Fibroblast of lung (primary cell): ENCODE measurements around the gene SPA17. TPM values are rescaled to one million over a fixed set of nuclear protein-coding genes. Genes with fewer than 3 reads are reported as not detected.

ENCODE experiments used
- DNase-seq, 2 donors: peaks; one replicate each; pipeline versions ENCODE4 v3.0.0 to v3.0.0-alpha.2; 2010; ENCODE audit warnings: low read depth in 2 of 2
- H2AFZ ChIP-seq: 2 replicates; pipeline ENCODE4 v1.5.1; 2012; ENCODE audit warnings: low read length, control low read depth, inconsistent platforms
- H3K27ac ChIP-seq: 2 replicates; pipeline ENCODE4 v1.5.1; 2011; ENCODE audit warnings: low read length, control low read depth; ENCODE audit not compliant: insufficient read depth
- H3K27me3 ChIP-seq: 2 replicates; pipeline ENCODE4 v1.5.1; 2011; ENCODE audit warnings: mild to moderate bottlenecking, low read length; ENCODE audit not compliant: control insufficient read depth, insufficient read depth
- H3K36me3 ChIP-seq: 2 replicates; pipeline ENCODE4 v1.5.1; 2011; ENCODE audit warnings: low read length; ENCODE audit not compliant: control insufficient read depth, insufficient read depth
- H3K4me1 ChIP-seq: 2 replicates; pipeline ENCODE4 v1.5.1; 2011; ENCODE audit warnings: low read length; ENCODE audit not compliant: control insufficient read depth, insufficient read depth; ENCODE audit errors: extremely low read depth
- H3K4me2 ChIP-seq: 2 replicates; pipeline ENCODE4 v1.5.1; 2011; ENCODE audit warnings: low read length, control low read depth; ENCODE audit not compliant: insufficient read depth; ENCODE audit errors: extremely low read depth
- H3K4me3 ChIP-seq, 4 experiments: fragments of 200-600 bp in 1 of 4; sonication (generic) in 1 of 4; replicated peaks in 1 of 4; 2 replicates each; pipeline ENCODE4 v1.5.1; 2011 to 2016; ENCODE audit warnings: low read length in 4 of 4, low read depth in 3 of 4, mild to moderate bottlenecking in 3 of 4, control low read depth in 2 of 4, inconsistent platforms in 1 of 4, mixed read lengths in 1 of 4; ENCODE audit not compliant: insufficient read depth in 1 of 4; ENCODE audit errors: control extremely low read depth in 1 of 4
- H3K79me2 ChIP-seq: 2 replicates; pipeline ENCODE4 v1.5.1; 2012; ENCODE audit warnings: mild to moderate bottlenecking, low read length, inconsistent platforms; ENCODE audit not compliant: control insufficient read depth, insufficient read depth
- H3K9ac ChIP-seq: 2 replicates; pipeline ENCODE4 v1.5.1; 2011; ENCODE audit warnings: mild to moderate bottlenecking, low read length, control low read depth; ENCODE audit not compliant: insufficient read depth
- H3K9me3 ChIP-seq: 2 replicates; pipeline ENCODE4 v1.5.1; 2012; ENCODE audit warnings: low read depth, low read length; ENCODE audit not compliant: control insufficient read depth, insufficient read depth
- H4K20me1 ChIP-seq: 2 replicates; pipeline ENCODE4 v1.5.1; 2011; ENCODE audit warnings: low read length; ENCODE audit not compliant: control insufficient read depth, insufficient read depth; ENCODE audit errors: extremely low read depth
- CTCF ChIP-seq, 2 donors: IDR thresholded peaks in 1 of 2; conservative IDR thresholded peaks in 1 of 2; 1 replicate in 1 of 2; 2 replicates in 1 of 2; pipeline ENCODE4 v1.5.1; 2011 to 2012; ENCODE audit warnings: low read length in 2 of 2, control low read depth in 1 of 2, inconsistent platforms in 1 of 2, low read depth in 1 of 2, mild to moderate bottlenecking in 1 of 2
- EZH2 ChIP-seq: IDR thresholded peaks from 2 replicates; pipeline ENCODE4 v1.5.1; 2012; ENCODE audit warnings: low read length, control low read depth, mild to moderate bottlenecking; ENCODE audit errors: missing control alignments
- polyA plus RNA-seq, 2 donors: library from polyadenylated mRNA; depleted of rRNA in 1 of 2; stranded (reverse) in 1 of 2; unstranded in 1 of 2; fragments of >200 nt; gene quantifications; 2 replicates each; pipeline ENCODE4 v1.2.1, GENCODE V29; 2011 to 2012; ENCODE audit warnings: missing spikeins in 1 of 2
- total RNA-seq: library from RNA; depleted of rRNA; stranded (reverse); fragments of >200 nt; gene quantifications from 2 replicates; pipeline ENCODE4 v1.2.1, GENCODE V29; 2014

SPA17 gene
- total and polyA plus RNA-seq, 2 donors (not counting 1 experiment from before 2014, with no cell fraction given), result 18.0 to 19.1 TPM

GRCh38 chr11:124699547-124699946 is 25.8 kb downstream of the SPA17 start:
- H3K9me3 ChIP-seq, result no peaks in the 10 kb centered on the region
- H3K27me3 ChIP-seq, result no peaks in the 10 kb centered on the region
- H3K4me3 ChIP-seq, result no peak overlapping the region
- H3K79me2 ChIP-seq, result no peaks in the 10 kb centered on the region
- no peaks in the 10 kb centered on the region for H3K4me1 ChIP-seq
- DNase-seq, result no peak
- TF ChIP-seq EZH2 (no peak), CTCF (conservative IDR thresholded peaks at IDR 0.05 in 1 of 2, IDR thresholded peaks at IDR 0.05 in 1 of 2; ENCODE audit: low read depth in 1 of 2, low read length in 2 of 2) (no peak)
- no peaks in the 10 kb centered on the region for H4K20me1 ChIP-seq
- H3K9ac ChIP-seq, result no peak overlapping the region
- H2AFZ ChIP-seq, result no peak overlapping the region
- H3K36me3 ChIP-seq, result no peaks in the 10 kb centered on the region
- no peak overlapping the region for H3K27ac ChIP-seq
- no peak overlapping the region for H3K4me2 ChIP-seq

- Histone ChIP-seq H3K4me2 (no peak overlapping the region), H3K4me3 (no peak overlapping the region), H2AFZ (no peak overlapping the region), H4K20me1 (no peaks in the 10 kb centered on the region), H3K9ac (no peak overlapping the region), H3K27me3 (no peaks in the 10 kb centered on the region), H3K4me1 (no peaks in the 10 kb centered on the region), H3K36me3 (no peaks in the 10 kb centered on the region), H3K9me3 (no peaks in the 10 kb centered on the region), H3K79me2 (no peaks in the 10 kb centered on the region), H3K27ac (no peak overlapping the region)
- TF ChIP-seq EZH2 (no peak), CTCF (conservative IDR thresholded peaks at IDR 0.05 in 1 of 2, IDR thresholded peaks at IDR 0.05 in 1 of 2; ENCODE audit: low read depth in 1 of 2, low read length in 2 of 2) (no peak)
- DNase-seq, result no peak
These were observed 26.3 kb downstream of the SPA17 start for GRCh38 chr11:124700028-124700427.

- no peaks in the 10 kb centered on the region for H4K20me1 ChIP-seq
- no peak overlapping the region for H3K9ac ChIP-seq
- H3K36me3 ChIP-seq, result no peaks in the 10 kb centered on the region
- DNase-seq, result no peak
- H3K79me2 ChIP-seq, result no peaks in the 10 kb centered on the region
- no peaks in the 10 kb centered on the region for H3K9me3 ChIP-seq
- H3K4me1 ChIP-seq, result no peaks in the 10 kb centered on the region
- H2AFZ ChIP-seq, result no peak overlapping the region
- no peak overlapping the region for H3K4me3 ChIP-seq
- no peak overlapping the region for H3K27ac ChIP-seq
- peaks cover 3% of the 10 kb centered on the region for H3K27me3 ChIP-seq
- H3K4me2 ChIP-seq, result no peak overlapping the region
- TF ChIP-seq EZH2, result no peak
- no peak for TF ChIP-seq CTCF (conservative IDR thresholded peaks at IDR 0.05 in 1 of 2, IDR thresholded peaks at IDR 0.05 in 1 of 2; ENCODE audit: low read depth in 1 of 2, low read length in 2 of 2)
These were observed 34.1 kb downstream of the SPA17 start for GRCh38 chr11:124707829-124708228.
